DOHH2 (cell line): ENCODE data around the gene CACNA2D3.

Experiments
- H3F3A ChIP-seq: fragments of 200-600 bp; sonication (generic), shearing (Covaris generic); 2 replicates; pipeline ENCODE4 v1.6.0; 2016; ENCODE audit warnings: antibody characterized with exemption, mild to moderate bottlenecking; ENCODE audit not compliant: control insufficient read depth, insufficient read depth
- H3K27ac ChIP-seq: fragments of 200-600 bp; sonication (generic); 2 replicates; pipeline ENCODE4 v1.5.1; 2014; ENCODE audit warnings: low read depth, mild to moderate bottlenecking, low read length, moderate library complexity
- H3K27me3 ChIP-seq: fragments of 200-600 bp; sonication (generic); 2 replicates; pipeline ENCODE4 v1.6.1; 2014; ENCODE audit warnings: mild to moderate bottlenecking, low read length, mixed read lengths; ENCODE audit not compliant: control insufficient read depth
- H3K36me3 ChIP-seq: fragments of 200-600 bp; sonication (generic); 2 replicates; pipeline ENCODE4 v1.6.1; 2014; ENCODE audit warnings: mild to moderate bottlenecking, low read length, moderate library complexity, mixed read lengths; ENCODE audit not compliant: control insufficient read depth
- H3K4me1 ChIP-seq: fragments of 200-600 bp; sonication (generic); 2 replicates; pipeline ENCODE4 v1.6.1; 2014; ENCODE audit warnings: mild to moderate bottlenecking, low read length, mixed read lengths; ENCODE audit not compliant: control insufficient read depth
- H3K4me2 ChIP-seq: fragments of 200-600 bp; sonication (generic); 2 replicates; pipeline ENCODE4 v1.6.0; 2014; ENCODE audit warnings: mild to moderate bottlenecking, low read length, moderate library complexity
- H3K4me3 ChIP-seq: fragments of 200-600 bp; sonication (generic); 2 replicates; pipeline ENCODE4 v1.5.1; 2014; ENCODE audit warnings: mild to moderate bottlenecking, low read length, mixed read lengths
- H3K79me2 ChIP-seq: fragments of 200-600 bp; sonication (generic); 2 replicates; pipeline ENCODE4 v1.6.1; 2014; ENCODE audit warnings: mild to moderate bottlenecking, low read length, mixed read lengths; ENCODE audit not compliant: control insufficient read depth
- H3K9me2 ChIP-seq: fragments of 200-600 bp; sonication (generic); replicated peaks from 2 replicates; pipeline ENCODE4 v1.6.1; 2014; ENCODE audit warnings: mild to moderate bottlenecking, low read length, mixed read lengths; ENCODE audit not compliant: control insufficient read depth
- H3K9me3 ChIP-seq: fragments of 200-600 bp; sonication (generic); 2 replicates; pipeline ENCODE4 v1.6.1; 2014; ENCODE audit warnings: antibody characterized with exemption, low read length, mixed read lengths; ENCODE audit not compliant: control insufficient read depth, insufficient read depth
- H4K20me1 ChIP-seq: fragments of 200-600 bp; sonication (generic); 2 replicates; pipeline ENCODE4 v1.6.0; 2014; ENCODE audit warnings: low read depth, mild to moderate bottlenecking, antibody characterized with exemption, low read length, moderate library complexity; ENCODE audit not compliant: control insufficient read depth, insufficient read depth
- EZH2phosphoT487 ChIP-seq: fragments of 200-600 bp; sonication (generic); IDR thresholded peaks from 2 replicates; pipeline ENCODE4 v1.6.1; 2017; ENCODE audit warnings: borderline replicate concordance, mild to moderate bottlenecking, antibody characterized with exemption, low read length, moderate library complexity, mixed read lengths
- TF ChIP-seq, protein P1 (sequence below): fragments of 200-600 bp; sonication (generic); IDR thresholded peaks from one replicate; pipeline ENCODE4 v1.5.1; 2014; ENCODE audit warnings: antibody characterized with exemption, mild to moderate bottlenecking, low read depth, low read length; ENCODE audit not compliant: poor library complexity, severe bottlenecking

Gene CACNA2D3

GRCh38 chr3:54660714-54661132, 538.4 kb downstream of the CACNA2D3 start:
- Histone ChIP-seq H3K79me2 (no peaks in the 10 kb centered on the region), H4K20me1 (no peaks in the 10 kb centered on the region), H3K9me3 (no peaks in the 10 kb centered on the region), H3K4me1 (no peaks in the 10 kb centered on the region), H3F3A (no peaks in the 10 kb centered on the region), H3K27me3 (no peaks in the 10 kb centered on the region), H3K9me2 (no peaks in the 10 kb centered on the region), H3K27ac (no peak overlapping the region), H3K36me3 (no peaks in the 10 kb centered on the region), H3K4me3 (no peak overlapping the region), H3K4me2 (no peak overlapping the region)
- TF ChIP-seq EZH2phosphoT487, result no peak
- TF ChIP-seq, protein P1, sequence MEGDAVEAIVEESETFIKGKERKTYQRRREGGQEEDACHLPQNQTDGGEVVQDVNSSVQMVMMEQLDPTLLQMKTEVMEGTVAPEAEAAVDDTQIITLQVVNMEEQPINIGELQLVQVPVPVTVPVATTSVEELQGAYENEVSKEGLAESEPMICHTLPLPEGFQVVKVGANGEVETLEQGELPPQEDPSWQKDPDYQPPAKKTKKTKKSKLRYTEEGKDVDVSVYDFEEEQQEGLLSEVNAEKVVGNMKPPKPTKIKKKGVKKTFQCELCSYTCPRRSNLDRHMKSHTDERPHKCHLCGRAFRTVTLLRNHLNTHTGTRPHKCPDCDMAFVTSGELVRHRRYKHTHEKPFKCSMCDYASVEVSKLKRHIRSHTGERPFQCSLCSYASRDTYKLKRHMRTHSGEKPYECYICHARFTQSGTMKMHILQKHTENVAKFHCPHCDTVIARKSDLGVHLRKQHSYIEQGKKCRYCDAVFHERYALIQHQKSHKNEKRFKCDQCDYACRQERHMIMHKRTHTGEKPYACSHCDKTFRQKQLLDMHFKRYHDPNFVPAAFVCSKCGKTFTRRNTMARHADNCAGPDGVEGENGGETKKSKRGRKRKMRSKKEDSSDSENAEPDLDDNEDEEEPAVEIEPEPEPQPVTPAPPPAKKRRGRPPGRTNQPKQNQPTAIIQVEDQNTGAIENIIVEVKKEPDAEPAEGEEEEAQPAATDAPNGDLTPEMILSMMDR, result no peak

DNA sequence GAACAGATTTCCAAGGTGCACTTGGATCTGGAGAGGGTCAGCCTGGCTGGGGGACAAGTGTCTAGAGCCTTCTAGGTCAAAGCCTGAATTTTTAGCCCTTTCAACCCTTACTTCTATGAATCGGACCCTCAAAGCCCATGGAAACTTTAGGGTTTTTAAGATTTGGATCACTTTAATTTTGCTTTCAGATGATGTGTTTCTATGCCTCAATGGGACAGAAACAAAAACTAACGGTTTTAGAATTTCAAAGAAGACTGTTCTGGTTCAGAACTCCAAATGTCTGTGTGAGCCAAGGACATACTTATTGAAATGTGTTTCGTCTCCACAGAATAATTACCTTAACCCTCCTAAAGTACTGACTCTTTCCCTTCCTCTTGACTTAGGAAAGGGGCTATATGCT, 538.8 kb downstream of the CACNA2D3 start:
- H4K20me1 ChIP-seq, result no peaks in the 10 kb centered on the region

DNA sequence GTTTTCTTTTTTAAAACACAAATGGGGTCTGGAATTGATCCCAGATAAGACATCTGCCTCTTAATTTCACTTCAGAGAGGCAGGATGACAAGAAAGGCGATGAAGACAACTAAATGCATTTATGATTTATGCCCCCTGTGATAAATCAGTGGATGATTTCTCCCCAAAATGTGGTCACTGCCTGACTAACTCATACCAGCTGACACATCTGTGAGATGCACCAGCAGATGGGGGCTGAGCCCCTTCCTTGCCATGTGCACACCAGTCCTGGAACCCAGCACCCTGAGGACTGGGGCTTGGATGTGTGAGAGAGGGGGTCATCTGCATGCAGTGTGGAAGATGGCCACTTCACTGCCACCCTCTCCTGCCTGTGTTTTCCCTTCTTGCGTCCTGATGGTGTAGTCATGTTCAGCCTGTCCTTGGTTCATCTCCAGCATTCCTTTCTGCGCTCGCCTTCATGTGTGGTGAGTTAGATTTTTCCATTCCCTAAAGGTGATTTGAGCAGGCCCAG, 541.2 kb downstream of the CACNA2D3 start:
- no peaks in the 10 kb centered on the region for H3K4me1 ChIP-seq
- no peak overlapping the region for H3K4me2 ChIP-seq
- no peak overlapping the region for H3K27ac ChIP-seq
- H4K20me1 ChIP-seq, result no peaks in the 10 kb centered on the region
- no peaks in the 10 kb centered on the region for H3K9me3 ChIP-seq
- H3K79me2 ChIP-seq, result no peaks in the 10 kb centered on the region
- no peaks in the 10 kb centered on the region for H3K36me3 ChIP-seq
- H3K27me3 ChIP-seq, result no peaks in the 10 kb centered on the region
- TF ChIP-seq, protein P1, result no peak
- no peak for TF ChIP-seq EZH2phosphoT487
- H3K9me2 ChIP-seq, result no peaks in the 10 kb centered on the region
- no peaks in the 10 kb centered on the region for H3F3A ChIP-seq
- no peak overlapping the region for H3K4me3 ChIP-seq

More for the DNA sequence above, 538.8 kb downstream of the CACNA2D3 start:
- no peak overlapping the region for H3K4me2 ChIP-seq
- H3K79me2 ChIP-seq, result no peaks in the 10 kb centered on the region
- no peaks in the 10 kb centered on the region for H3K9me3 ChIP-seq
- H3K4me3 ChIP-seq, result no peak overlapping the region
- H3F3A ChIP-seq, result no peaks in the 10 kb centered on the region
- TF ChIP-seq, protein P1, result no peak
- no peak for TF ChIP-seq EZH2phosphoT487
- H3K4me1 ChIP-seq, result no peaks in the 10 kb centered on the region
- no peaks in the 10 kb centered on the region for H3K27me3 ChIP-seq
- H3K27ac ChIP-seq, result no peak overlapping the region
- no peaks in the 10 kb centered on the region for H3K36me3 ChIP-seq
- no peaks in the 10 kb centered on the region for H3K9me2 ChIP-seq

DNA sequence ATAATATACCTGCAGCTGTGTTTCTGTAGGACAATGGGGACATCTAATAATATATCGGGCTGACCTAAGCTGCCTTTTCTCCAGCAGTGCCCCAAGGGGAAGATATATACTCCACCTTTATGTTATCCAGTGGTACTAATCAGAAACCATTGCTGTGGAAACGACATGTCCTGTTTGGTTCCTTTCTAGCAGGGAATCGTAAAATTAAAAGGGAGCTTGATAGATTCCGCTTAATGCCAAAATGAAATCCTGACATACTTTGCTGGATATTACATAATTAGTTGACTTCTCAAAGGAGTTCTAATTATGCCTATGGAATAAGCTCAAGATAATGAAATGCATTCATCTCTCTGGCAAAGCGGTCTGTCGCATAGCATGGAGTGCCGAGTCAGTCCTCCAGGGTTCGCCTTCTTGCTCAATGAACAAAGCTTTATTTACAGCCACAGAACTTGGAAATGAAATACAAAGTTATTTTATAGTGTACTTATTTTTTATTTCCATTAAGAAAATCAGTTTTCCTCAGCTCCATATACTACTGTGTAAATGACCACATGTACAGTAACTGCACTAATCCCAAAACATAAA, 542.8 kb downstream of the CACNA2D3 start:
- no peaks in the 10 kb centered on the region for H3K9me2 ChIP-seq
- no peak overlapping the region for H3K4me2 ChIP-seq
- H3F3A ChIP-seq, result no peaks in the 10 kb centered on the region
- no peaks in the 10 kb centered on the region for H4K20me1 ChIP-seq
- no peaks in the 10 kb centered on the region for H3K79me2 ChIP-seq
- H3K36me3 ChIP-seq, result no peaks in the 10 kb centered on the region
- H3K27ac ChIP-seq, result no peak overlapping the region
- H3K9me3 ChIP-seq, result no peaks in the 10 kb centered on the region
- no peaks in the 10 kb centered on the region for H3K27me3 ChIP-seq
- H3K4me3 ChIP-seq, result no peak overlapping the region
- H3K4me1 ChIP-seq, result no peaks in the 10 kb centered on the region
- TF ChIP-seq EZH2phosphoT487, result no peak
- TF ChIP-seq, protein P1, result no peak
